ENCODE data around the gene NOC2L.

DNA sequence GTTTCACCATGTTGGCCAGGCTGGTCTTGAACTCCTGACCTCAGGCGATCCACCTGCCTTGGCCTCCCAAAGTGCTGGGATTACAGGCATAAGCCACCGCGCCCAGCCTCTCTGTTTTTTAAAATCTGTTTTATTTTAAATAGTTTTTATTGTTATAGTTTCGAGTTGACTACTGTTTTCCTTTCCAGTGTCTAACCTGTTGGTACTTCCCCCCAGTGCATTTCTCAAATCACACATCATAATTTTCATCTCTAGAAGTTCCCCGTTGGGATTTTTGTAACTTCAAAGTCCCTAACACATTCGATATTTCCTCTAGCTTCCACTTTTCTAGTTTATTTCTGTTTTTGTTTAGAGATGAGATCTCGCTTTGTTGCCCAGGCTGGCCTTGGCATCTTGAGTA, 33.3 kb upstream of the NOC2L start:
- TF ChIP-seq POLR2A (IDR thresholded peaks at IDR 0.05) = no peak
- TF ChIP-seq, protein P1, sequence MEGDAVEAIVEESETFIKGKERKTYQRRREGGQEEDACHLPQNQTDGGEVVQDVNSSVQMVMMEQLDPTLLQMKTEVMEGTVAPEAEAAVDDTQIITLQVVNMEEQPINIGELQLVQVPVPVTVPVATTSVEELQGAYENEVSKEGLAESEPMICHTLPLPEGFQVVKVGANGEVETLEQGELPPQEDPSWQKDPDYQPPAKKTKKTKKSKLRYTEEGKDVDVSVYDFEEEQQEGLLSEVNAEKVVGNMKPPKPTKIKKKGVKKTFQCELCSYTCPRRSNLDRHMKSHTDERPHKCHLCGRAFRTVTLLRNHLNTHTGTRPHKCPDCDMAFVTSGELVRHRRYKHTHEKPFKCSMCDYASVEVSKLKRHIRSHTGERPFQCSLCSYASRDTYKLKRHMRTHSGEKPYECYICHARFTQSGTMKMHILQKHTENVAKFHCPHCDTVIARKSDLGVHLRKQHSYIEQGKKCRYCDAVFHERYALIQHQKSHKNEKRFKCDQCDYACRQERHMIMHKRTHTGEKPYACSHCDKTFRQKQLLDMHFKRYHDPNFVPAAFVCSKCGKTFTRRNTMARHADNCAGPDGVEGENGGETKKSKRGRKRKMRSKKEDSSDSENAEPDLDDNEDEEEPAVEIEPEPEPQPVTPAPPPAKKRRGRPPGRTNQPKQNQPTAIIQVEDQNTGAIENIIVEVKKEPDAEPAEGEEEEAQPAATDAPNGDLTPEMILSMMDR (IDR thresholded peaks at IDR 0.05) = no peak

All from ovary (tissue), 3 donors.